ENCODE data around the gene FABP7.

FABP7 gene

GRCh38 chr6:122755901-122756300 is 23.6 kb upstream of the FABP7 start:
- DNase-seq (ENCODE audit: insufficient read length, low spot score): no peak
- FAIRE-seq: no peak

DNA sequence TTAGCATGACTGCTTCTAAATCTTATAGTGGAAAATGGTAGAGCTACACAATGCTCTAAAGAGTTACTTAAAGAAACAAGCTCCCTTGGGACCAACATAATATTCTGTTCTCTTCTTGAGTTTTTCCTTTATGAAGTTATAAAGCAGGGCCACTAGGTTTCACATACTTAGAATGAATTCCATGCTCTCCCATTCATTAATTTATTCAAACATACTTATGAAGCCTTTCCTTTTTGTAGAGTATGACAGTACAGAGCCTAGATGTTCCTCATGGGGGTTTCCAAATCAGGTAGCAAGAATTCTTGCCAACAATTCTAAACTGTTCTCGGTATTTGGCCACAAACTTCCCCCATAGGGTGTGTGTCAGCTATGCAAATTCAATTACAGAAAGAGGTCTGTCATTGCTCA is 20.6 kb upstream of the FABP7 start:
- FAIRE-seq: no peak
- DNase-seq (ENCODE audit: insufficient read length, low spot score): no peak

DNA sequence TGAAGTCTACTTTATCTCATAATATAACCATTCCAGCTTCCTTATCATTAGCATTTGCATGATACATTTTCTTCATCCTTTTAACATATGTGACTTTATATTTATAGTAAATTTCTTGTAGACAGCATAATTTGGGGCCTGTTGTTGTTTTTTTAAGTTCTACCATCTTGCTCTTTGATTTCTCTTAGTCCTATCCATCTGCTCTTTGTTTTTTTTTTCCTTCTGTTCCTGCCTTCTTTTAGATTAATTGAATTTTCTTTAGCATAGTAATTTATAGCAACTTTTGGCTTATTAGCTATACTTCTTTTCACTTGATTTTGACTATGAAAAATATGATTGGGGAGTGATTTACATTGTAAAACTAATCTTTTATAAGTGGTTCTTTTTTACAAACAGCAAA is 19.2 kb upstream of the FABP7 start:
- DNase-seq (ENCODE audit: insufficient read length, low spot score) (no peak), FAIRE-seq (no peak)

GRCh38 chr6:122766256-122766655 is 13.3 kb upstream of the FABP7 start:
- no peak for FAIRE-seq

DNA sequence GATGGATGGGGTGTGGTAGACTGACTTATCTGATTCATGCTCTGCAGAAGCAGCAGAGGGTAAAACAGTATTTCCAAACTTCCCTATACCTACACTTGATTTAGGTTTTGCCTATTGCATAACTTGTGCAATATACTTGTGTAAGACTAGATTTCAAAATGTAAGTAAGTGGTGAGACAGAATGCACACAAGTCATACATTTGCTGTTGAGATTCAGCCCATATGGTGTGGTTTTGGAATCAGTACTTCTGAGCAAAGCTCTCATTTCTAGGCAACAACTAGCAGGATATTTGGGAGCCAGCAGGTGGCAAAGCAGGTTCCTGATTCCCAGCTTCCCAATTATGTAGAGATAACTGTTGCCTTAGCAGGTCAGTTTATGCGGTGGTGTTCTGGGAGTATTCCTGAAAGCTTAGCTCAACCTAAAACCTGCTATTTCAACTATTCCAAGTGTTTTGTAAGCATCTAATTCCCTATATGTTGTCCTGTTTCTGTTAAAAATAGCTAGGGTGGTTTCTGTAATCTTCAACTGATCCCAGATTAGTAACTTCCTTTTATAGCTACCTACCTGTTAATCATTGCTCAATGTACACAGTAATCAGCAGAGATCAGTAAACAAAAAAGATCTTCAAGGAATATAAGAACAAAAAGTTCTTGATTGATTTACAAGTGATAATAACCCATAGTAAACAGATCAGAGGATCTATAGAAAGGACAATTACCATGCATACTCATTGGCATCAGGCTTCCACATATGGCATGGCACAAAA is 8.5 kb upstream of the FABP7 start:
- no peak for DNase-seq (ENCODE audit: insufficient read length, low spot score)

More at GRCh38 chr6:122766256-122766655, 13.3 kb upstream of the FABP7 start:
- DNase-seq (ENCODE audit: insufficient read length, low spot score): no peak

GRCh38 chr6:122772724-122773415 is 6.6 kb upstream of the FABP7 start:
- DNase-seq (ENCODE audit: insufficient read length, low spot score) (no peak), FAIRE-seq (no peak)

More for the DNA sequence above, 8.5 kb upstream of the FABP7 start:
- no peak for FAIRE-seq

DNA sequence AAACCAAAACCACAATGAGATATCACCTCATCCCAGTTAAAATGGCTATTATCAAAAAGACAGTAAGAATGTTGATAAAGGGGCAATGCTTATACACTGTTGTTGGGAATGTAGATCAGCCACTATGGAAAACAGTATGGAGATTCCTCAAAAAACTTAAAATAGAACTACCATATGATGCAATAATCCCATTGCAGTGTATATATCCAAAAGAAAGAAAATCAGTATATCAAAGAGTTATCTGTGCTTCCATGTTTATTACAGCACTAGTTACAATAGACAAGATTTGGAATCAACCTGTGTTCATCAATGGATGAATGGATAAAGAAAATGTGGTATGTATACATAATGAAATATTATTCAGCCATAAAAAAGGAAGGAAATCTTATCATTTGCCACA is 3.5 kb upstream of the FABP7 start:
- FAIRE-seq: no peak
- DNase-seq (ENCODE audit: insufficient read length, low spot score): no peak

DNA sequence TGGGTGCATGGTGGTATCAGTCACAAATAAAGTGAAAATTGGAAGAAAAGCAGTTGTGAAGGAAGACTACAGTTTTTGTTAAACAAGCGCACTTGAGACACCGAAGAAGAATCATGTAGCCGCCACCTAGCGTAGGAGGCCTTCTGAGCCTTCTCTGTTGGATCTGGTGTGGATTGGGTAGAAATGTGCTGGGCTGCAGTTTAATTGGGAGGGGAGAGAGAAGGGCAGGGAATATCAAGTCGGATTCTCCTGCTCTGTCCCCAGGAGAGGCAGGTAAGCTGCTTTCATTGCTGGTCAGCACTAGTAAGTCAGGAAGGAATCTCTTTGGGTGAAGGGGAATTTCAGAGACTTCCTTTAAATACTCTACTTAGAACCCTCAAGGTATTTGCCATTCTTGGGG is 1.2 kb upstream of the FABP7 start:
- no peak for DNase-seq (ENCODE audit: insufficient read length, low spot score)
- FAIRE-seq: no peak

DNA sequence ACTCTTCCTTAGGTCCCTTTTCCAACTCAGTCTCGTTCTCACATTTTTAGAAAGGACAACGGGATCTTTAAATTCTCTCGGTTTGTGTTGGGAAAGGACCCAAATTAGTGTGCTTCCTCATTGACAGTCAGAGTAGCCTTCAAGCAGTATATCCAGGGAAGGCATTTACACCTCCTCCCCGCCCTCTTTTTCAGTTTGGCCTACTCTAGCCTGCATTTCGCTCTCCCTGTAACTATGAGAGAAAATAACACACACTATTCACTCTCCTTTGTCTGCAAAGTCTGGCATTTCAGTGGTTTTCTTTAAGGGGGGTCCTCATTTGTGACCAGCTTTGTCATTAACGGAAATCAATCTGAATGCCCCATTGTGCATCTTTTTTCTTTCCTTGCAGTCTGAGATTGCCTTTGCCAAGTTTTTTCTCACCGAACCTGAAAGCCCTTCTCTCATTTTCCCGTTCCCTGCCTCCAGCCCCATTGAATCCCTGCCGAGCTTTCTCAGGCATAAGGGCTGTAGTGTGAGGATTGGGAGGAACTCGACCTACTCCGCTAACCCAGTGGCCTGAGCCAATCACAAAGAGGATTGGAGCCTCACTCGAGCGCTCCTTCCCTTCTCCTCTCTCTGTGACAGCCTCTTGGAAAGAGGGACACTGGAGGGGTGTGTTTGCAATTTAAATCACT is 393 bp upstream of the FABP7 start:
- DNase-seq (ENCODE audit: insufficient read length, low spot score) (no peak), FAIRE-seq (no peak)

GRCh38 chr6:122780114-122780513 is 598 bp downstream of the FABP7 start:
- DNase-seq (ENCODE audit: insufficient read length, low spot score) (no peak), FAIRE-seq (no peak)

DNA sequence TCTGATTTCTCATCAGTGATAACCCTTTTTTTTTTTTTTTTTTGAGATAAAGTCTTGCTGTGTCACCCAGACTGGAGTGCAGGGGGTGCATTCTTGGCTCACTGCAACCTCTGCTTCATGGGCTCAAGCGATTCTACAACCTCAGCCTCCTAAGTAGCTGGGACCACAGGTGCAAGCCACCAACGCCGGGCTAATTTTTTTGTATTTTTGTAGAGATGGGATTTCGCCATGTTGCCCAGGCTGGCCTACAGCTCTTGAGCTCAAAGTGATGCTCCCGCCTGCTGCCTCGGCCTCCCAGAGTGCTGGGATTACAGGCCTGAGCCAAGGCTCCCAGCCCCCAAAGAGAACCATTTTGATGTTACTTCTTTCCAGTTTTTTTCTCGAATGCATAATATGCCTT is 2.2 kb downstream of the FABP7 start:
- FAIRE-seq: no peak
- DNase-seq (ENCODE audit: insufficient read length, low spot score): no peak

GRCh38 chr6:122783401-122783800 is 3.9 kb downstream of the FABP7 start:
- FAIRE-seq (no peak), DNase-seq (ENCODE audit: insufficient read length, low spot score) (no peak)

DNA sequence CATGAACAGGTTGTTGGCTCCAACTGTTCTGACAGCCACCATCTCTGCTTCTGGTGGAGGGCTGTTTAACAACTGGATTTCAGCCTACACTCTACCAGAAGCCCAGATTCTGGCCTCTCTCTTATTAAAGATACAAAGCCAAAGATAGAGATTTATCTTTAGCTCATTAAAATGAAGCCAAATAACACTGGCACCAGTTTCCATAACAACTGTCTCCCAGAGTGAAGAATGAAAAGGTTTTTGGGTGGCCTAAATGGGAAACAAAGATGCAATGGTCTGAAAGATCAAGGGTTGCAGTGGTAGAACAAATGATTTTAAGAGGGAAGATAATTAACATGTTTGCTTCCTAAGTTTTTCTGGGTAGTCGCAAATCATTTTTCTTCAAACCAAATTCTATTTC is 6.4 kb downstream of the FABP7 start:
- no peak for DNase-seq (ENCODE audit: insufficient read length, low spot score)

DNA sequence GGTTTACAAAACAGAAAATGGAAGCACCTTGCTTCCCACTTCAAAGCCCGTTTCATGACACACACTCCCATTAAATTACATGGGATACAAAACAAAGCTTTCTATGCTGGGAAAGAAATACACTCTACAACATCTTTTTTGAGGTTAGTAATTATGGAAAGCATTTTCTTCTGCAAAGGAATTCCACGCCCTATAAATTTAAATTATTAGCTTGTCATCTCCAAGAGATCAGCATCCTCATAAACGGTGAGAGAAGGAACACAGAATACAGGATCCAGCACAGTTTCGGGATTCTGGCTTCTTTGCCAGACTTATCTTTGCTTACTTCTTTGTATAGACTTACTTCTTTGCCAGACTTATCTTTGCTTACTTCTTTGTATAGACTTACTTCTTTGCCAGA is 8.2 kb downstream of the FABP7 start:
- FAIRE-seq: no peak

More for the DNA sequence above, 6.4 kb downstream of the FABP7 start:
- no peak for FAIRE-seq

GRCh38 chr6:122788208-122788607 is 8.7 kb downstream of the FABP7 start:
- DNase-seq (ENCODE audit: insufficient read length, low spot score): no peak
- FAIRE-seq: no peak

More for the DNA sequence above, 8.2 kb downstream of the FABP7 start:
- no peak for DNase-seq (ENCODE audit: insufficient read length, low spot score)

DNA sequence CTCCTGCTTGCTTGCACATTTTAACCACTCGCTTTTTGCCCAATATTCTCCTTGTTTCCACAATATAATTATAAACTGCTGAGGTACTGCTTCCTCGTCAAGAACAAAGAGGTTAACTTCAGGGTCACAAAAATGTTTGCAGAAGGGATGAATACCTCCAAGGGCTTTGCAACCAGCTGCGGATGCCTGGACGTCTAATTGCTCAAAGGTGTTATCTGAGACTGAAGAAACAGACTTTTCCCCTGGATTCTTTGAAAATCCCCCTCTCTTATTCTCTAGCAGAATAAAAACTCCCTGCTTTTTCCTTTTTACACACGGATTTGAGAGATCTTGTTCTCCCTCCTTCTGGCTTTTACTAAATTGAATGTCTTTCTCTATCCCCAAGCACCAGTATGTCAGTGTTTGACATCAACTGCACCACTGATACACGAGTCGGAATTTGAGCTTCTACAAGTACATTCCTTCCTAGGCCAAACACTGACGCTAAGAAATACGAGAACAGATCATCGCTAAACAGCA is 9.2 kb downstream of the FABP7 start:
- DNase-seq (ENCODE audit: insufficient read length, low spot score) (peak; percentile 34), FAIRE-seq (no peak)

GRCh38 chr6:122789182-122790027 is 9.9 kb downstream of the FABP7 start, which contains the start of gene SMPDL3A:
SMPDL3A (plus strand) TSS chr6:122789258; CDS start chr6:122789347, 89 bp downstream.
- DNase-seq (ENCODE audit: insufficient read length, low spot score): peak; percentile 69
- peak; percentile 84 for FAIRE-seq

DNA sequence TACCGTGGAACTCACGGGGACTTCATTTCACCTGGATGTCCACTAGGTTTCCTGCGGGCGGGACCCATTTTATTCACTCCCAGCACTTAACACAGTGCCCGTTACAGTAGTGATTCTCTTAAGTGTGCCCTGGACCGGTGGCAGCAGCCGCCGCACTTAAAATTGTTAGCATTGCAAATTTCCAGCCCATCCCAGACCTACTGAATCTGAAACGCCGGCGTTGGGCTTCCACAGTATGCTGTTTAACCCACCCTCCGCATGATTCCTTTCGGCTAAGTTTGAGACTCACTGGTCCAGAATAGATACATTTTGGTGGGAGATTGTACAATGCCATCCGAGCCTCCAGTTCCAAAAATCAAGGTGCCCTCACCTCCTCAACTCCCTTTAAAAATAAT is 10.5 kb downstream of the FABP7 start:
- DNase-seq (ENCODE audit: insufficient read length, low spot score) (no peak), FAIRE-seq (no peak)

- no peak for FAIRE-seq
- no peak for DNase-seq (ENCODE audit: insufficient read length, low spot score)
Measured at GRCh38 chr6:122790423-122791309, 11.2 kb downstream of the FABP7 start.
